K562 (cell line): ENCODE measurements around the gene CDC42BPB. TPM values are rescaled to one million over a fixed set of nuclear protein-coding genes. Genes with fewer than 3 reads are reported as not detected.

Experiments
- ASH1L ChIP-seq: fragments of 450-650 bp; IDR thresholded peaks from 2 replicates; pipeline ENCODE4 v1.6.1; 2018; ENCODE audit warnings: borderline replicate concordance, mild to moderate bottlenecking, low read depth; ENCODE audit not compliant: partially characterized antibody
- CBFB ChIP-seq: sonication (generic); formaldehyde crosslinking; IDR thresholded peaks from 2 replicates; pipeline ENCODE4 v1.4.0; 2020; ENCODE audit warnings: mild to moderate bottlenecking, missing genetic modification reagents
- LCOR ChIP-seq: sonication (generic); formaldehyde crosslinking; IDR thresholded peaks from 2 replicates; pipeline ENCODE4 v1.8.0; 2022; ENCODE audit warnings: mild to moderate bottlenecking, missing genetic modification reagents
- PTRF ChIP-seq: fragments of 450-650 bp; IDR thresholded peaks from 2 replicates; pipeline ENCODE4 v1.6.1; 2016; ENCODE audit warnings: mild to moderate bottlenecking, missing genetic modification characterization, missing compliant biosample characterization
- polyA plus RNA-seq, 8 experiments: library from polyadenylated mRNA; depleted of rRNA in 4 of 8; stranded (reverse) in 5 of 8; unstranded in 3 of 8; fragments of >200 nt; fragmentation: Nextera tagmentation in 2 of 8; fragmentation: Illumina TruSeq in 1 of 8; extraction: Ambion mirVana in 2 of 8; extraction: Trizol in 1 of 8; gene quantifications; 2 replicates each; pipeline versions ENCODE4 v1.2.1 to v1.2.3, GENCODE V29; 2011 to 2014; ENCODE audit warnings: inconsistent platforms in 1 of 8, missing spikeins in 1 of 8
- total RNA-seq, 7 experiments: library from RNA; depleted of rRNA in 6 of 7; stranded (reverse); fragments of >200 nt in 6 of 7; fragmentation: Illumina TruSeq in 2 of 7; extraction: Trizol in 2 of 7; gene quantifications; 2 replicates each; pipeline versions ENCODE4 v1.2.1 to v1.2.3, GENCODE V29; 2011 to 2021; ENCODE audit warnings: low replicate concordance in 1 of 7
- TF ChIP-seq, protein P1 (sequence below), 2 experiments: fragments of 450-650 bp; IDR thresholded peaks; 2 replicates each; pipeline ENCODE4 v1.6.1; 2018; ENCODE audit warnings: mild to moderate bottlenecking in 2 of 2, low read depth in 1 of 2; ENCODE audit not compliant: partially characterized antibody in 2 of 2
- TF ChIP-seq, protein P2 (sequence below), 2 experiments: IDR thresholded peaks; 2 replicates each; pipeline ENCODE4 v1.6.1; 2011; ENCODE audit warnings: borderline replicate concordance in 1 of 2, control low read depth in 1 of 2, low read depth in 1 of 2, low read length in 1 of 2, mild to moderate bottlenecking in 1 of 2, mixed read lengths in 1 of 2, moderate library complexity in 1 of 2; ENCODE audit not compliant: insufficient read depth in 1 of 2, insufficient read length in 1 of 2, poor library complexity in 1 of 2, severe bottlenecking in 1 of 2; ENCODE audit errors: extremely low read depth in 1 of 2

CDC42BPB gene
- total and polyA plus RNA-seq, 9 of the 15 experiments (the other 6 are each of a cell fraction or from before 2014, with no cell fraction given), result 0.07 to 24.3 (median 12.6) TPM

DNA sequence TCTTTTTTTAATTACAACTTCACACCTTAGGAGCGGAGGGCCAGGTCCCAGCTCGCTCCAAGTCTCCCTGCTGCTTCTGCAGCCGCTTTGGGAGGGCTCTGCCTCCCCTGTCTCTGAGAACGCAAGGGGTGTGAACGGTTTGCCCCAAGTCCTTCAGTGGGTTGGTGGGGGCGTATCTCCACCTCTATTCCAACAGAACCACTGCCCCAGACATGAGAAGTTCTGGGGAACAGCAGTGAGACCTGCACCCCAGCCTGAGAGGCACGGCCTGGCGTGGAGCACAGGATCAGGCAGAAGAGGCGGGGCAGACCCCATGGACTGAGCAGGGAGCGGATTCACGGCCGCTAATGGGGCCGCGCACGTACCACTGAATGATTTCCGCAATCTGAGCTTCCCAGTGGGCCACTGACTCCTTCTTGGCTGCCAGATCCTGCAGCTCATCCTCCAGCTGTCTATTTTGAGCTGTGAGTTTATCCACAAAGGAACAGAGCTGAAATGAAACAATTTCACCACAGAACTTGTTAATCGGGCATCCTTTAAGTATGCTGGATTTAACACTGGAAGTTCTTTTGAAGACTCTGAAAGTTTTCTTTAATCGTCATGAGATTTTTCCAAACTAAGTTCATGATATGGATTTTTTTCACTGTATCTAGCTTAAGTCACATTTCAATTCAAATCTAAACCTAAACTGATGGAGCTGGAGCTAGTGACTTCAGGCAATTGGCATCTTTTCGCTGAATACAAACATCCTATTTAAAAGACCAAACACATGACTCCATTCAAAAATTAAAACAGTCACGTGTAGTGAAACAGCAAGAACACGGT is 90.5 kb downstream of the CDC42BPB start (continued):
- TF ChIP-seq, protein P1, sequence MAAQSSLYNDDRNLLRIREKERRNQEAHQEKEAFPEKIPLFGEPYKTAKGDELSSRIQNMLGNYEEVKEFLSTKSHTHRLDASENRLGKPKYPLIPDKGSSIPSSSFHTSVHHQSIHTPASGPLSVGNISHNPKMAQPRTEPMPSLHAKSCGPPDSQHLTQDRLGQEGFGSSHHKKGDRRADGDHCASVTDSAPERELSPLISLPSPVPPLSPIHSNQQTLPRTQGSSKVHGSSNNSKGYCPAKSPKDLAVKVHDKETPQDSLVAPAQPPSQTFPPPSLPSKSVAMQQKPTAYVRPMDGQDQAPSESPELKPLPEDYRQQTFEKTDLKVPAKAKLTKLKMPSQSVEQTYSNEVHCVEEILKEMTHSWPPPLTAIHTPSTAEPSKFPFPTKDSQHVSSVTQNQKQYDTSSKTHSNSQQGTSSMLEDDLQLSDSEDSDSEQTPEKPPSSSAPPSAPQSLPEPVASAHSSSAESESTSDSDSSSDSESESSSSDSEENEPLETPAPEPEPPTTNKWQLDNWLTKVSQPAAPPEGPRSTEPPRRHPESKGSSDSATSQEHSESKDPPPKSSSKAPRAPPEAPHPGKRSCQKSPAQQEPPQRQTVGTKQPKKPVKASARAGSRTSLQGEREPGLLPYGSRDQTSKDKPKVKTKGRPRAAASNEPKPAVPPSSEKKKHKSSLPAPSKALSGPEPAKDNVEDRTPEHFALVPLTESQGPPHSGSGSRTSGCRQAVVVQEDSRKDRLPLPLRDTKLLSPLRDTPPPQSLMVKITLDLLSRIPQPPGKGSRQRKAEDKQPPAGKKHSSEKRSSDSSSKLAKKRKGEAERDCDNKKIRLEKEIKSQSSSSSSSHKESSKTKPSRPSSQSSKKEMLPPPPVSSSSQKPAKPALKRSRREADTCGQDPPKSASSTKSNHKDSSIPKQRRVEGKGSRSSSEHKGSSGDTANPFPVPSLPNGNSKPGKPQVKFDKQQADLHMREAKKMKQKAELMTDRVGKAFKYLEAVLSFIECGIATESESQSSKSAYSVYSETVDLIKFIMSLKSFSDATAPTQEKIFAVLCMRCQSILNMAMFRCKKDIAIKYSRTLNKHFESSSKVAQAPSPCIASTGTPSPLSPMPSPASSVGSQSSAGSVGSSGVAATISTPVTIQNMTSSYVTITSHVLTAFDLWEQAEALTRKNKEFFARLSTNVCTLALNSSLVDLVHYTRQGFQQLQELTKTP (IDR thresholded peaks at IDR 0.05; ENCODE audit: low read depth in 1 of 2, partially characterized antibody in 2 of 2), result no peak
- TF ChIP-seq, protein P2, sequence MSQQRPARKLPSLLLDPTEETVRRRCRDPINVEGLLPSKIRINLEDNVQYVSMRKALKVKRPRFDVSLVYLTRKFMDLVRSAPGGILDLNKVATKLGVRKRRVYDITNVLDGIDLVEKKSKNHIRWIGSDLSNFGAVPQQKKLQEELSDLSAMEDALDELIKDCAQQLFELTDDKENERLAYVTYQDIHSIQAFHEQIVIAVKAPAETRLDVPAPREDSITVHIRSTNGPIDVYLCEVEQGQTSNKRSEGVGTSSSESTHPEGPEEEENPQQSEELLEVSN (IDR thresholded peaks at IDR 0.05; ENCODE audit: borderline replicate concordance in 1 of 2, extremely low read depth in 1 of 2, insufficient read depth in 1 of 2, insufficient read length in 1 of 2, low read depth in 1 of 2, low read length in 1 of 2, poor library complexity in 1 of 2, severe bottlenecking in 1 of 2), result no peak
- TF ChIP-seq CBFB (no peak), LCOR (CRISPR knock-in tag) (no peak), ASH1L (no peak), PTRF (no peak)
- TF ChIP-seq, all 486 proteins: peak for 0
